ENCODE measurements around the gene CMTM8. TPM values are rescaled to one million over a fixed set of nuclear protein-coding genes. Genes with fewer than 3 reads are reported as not detected.

CMTM8 gene
- total and polyA plus RNA-seq, 11 donors = 1.7 to 12.1 (median 3.6) TPM

DNA sequence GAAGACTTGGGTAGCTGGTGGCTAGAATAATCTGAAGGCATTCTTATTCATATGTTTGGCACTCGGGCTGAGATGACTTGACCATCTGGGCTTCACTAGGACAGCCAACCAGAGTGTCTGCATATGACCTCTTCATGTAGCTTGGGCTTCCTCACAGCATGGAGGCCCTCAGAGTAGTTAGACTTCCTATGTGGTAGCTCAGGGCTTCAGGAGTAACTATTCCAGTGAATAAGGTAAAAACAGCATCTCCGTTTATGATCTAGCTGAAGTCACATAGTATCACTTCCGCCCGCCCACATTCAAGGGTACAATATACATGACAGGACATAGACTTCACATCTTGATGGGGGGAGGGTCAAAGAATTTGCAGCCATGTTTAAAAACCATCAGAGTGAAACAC, 18.9 kb upstream of the CMTM8 start:
- Histone ChIP-seq H3K9me3 (peaks cover 0 to 8% (median 2%) of the 10 kb centered on the region in 12 donors), H3K36me3 (no peaks in the 10 kb centered on the region), H3K4me3 (no peak overlapping the region), H3K27ac (no peak overlapping the region), H3K27me3 (no peaks in the 10 kb centered on the region), H3K4me1 (peaks cover 0 to 8% (median 0%) of the 10 kb centered on the region in 12 donors)
- ATAC-seq (no peak), DNase-seq (no peak)
- intact Hi-C loops (cut with DNase I) = no loop called here
- TF ChIP-seq POLR2A (IDR thresholded peaks at IDR 0.05) (no peak), CTCF (IDR thresholded peaks at IDR 0.05) (no peak)
- WGBS, 4 donors = 83 to 98% (median 92%) methylated on average over 4 of the region's 4 CpGs

- intact Hi-C loops (cut with DNase I) = no loop called here
- Histone ChIP-seq H3K27ac (no peak overlapping the region), H3K36me3 (no peaks in the 10 kb centered on the region), H3K27me3 (no peaks in the 10 kb centered on the region), H3K9me3 (peaks cover 0 to 8% (median 2%) of the 10 kb centered on the region in 12 donors), H3K4me3 (no peak overlapping the region), H3K4me1 (peaks cover 0 to 8% (median 0%) of the 10 kb centered on the region in 12 donors)
- DNase-seq = no peak
- WGBS, 4 donors = 87 to 100% (median 98%) methylated on average over 1 of the region's 1 CpG
- ATAC-seq = no peak
- no peak for TF ChIP-seq CTCF (IDR thresholded peaks at IDR 0.05)
- TF ChIP-seq POLR2A (IDR thresholded peaks at IDR 0.05) = no peak
Observed at GRCh38 chr3:32220006-32220405, 18.5 kb upstream of the CMTM8 start.

- H3K9me3 ChIP-seq = peaks cover 0 to 8% (median 2%) of the 10 kb centered on the region in 12 donors
- no peak for TF ChIP-seq CTCF (IDR thresholded peaks at IDR 0.05)
- TF ChIP-seq POLR2A (IDR thresholded peaks at IDR 0.05) = no peak
- H3K27me3 ChIP-seq = no peaks in the 10 kb centered on the region
- DNase-seq = no peak
- H3K36me3 ChIP-seq = no peaks in the 10 kb centered on the region
- peaks cover 0 to 10% (median 0%) of the 10 kb centered on the region in 12 donors for H3K4me1 ChIP-seq
- intact Hi-C loops (cut with DNase I) = no loop called here
- H3K27ac ChIP-seq = no peak overlapping the region
- no peak overlapping the region for H3K4me3 ChIP-seq
- 92 to 97% (median 94%) methylated on average over 3 of the region's 3 CpGs for WGBS, 4 donors
- no peak for ATAC-seq
Observed at GRCh38 chr3:32222950-32223349, 15.5 kb upstream of the CMTM8 start.

GRCh38 chr3:32224016-32224516, 14.4 kb upstream of the CMTM8 start:
- Histone ChIP-seq H3K36me3 (no peaks in the 10 kb centered on the region), H3K4me3 (no peak overlapping the region), H3K9me3 (peaks cover 0 to 8% (median 2%) of the 10 kb centered on the region in 12 donors), H3K27ac (no peak overlapping the region), H3K4me1 (peaks cover 0 to 10% (median 0%) of the 10 kb centered on the region in 12 donors), H3K27me3 (no peaks in the 10 kb centered on the region)
- intact Hi-C loops (cut with DNase I) = no loop called here
- ATAC-seq = no peak
- 73 to 80% (median 75%) methylated on average over 5 of the region's 5 CpGs for WGBS, 4 donors
- no peak for DNase-seq
- no peak for TF ChIP-seq CTCF (IDR thresholded peaks at IDR 0.05)
- TF ChIP-seq POLR2A (IDR thresholded peaks at IDR 0.05) = no peak
